Osteoblast (primary cell): ENCODE data around the gene HACD3. TPM values are rescaled to one million over a fixed set of nuclear protein-coding genes. Genes with fewer than 3 reads are reported as not detected.

Source experiments
- DNase-seq: peaks from one replicate; pipeline ENCODE4 v3.0.0; 2011; ENCODE audit warnings: low spot score, mixed read lengths; ENCODE audit not compliant: insufficient read length; ENCODE audit errors: missing footprints
- H2AFZ ChIP-seq: 2 replicates; pipeline ENCODE4 v1.6.0; 2011; ENCODE audit warnings: mild to moderate bottlenecking, low read length
- H3K27ac ChIP-seq: 2 replicates; pipeline ENCODE4 v1.5.1; 2011; ENCODE audit warnings: mild to moderate bottlenecking, low read depth, low read length, moderate library complexity
- H3K27me3 ChIP-seq: 2 replicates; pipeline ENCODE4 v1.6.0; 2012; ENCODE audit warnings: mild to moderate bottlenecking, control low read depth, inconsistent platforms, low read length, moderate library complexity; ENCODE audit not compliant: insufficient read depth
- H3K36me3 ChIP-seq: 2 replicates; pipeline ENCODE4 v1.5.1; 2011; ENCODE audit warnings: mild to moderate bottlenecking, low read length, control low read depth, moderate library complexity; ENCODE audit not compliant: insufficient read depth
- H3K4me1 ChIP-seq: 2 replicates; pipeline ENCODE4 v1.5.1; 2011; ENCODE audit warnings: mild to moderate bottlenecking, low read length, control low read depth, moderate library complexity; ENCODE audit not compliant: insufficient read depth
- H3K4me2 ChIP-seq: 2 replicates; pipeline ENCODE4 v1.6.0; 2011; ENCODE audit warnings: mild to moderate bottlenecking, low read length; ENCODE audit not compliant: insufficient read depth
- H3K4me3 ChIP-seq: fragments of 200-600 bp; sonication (generic); 3 replicates; pipeline ENCODE4 v1.5.1; 2012; ENCODE audit warnings: mild to moderate bottlenecking, low read length, inconsistent platforms; ENCODE audit not compliant: insufficient read depth
- H3K79me2 ChIP-seq: 2 replicates; pipeline ENCODE4 v1.6.0; 2012; ENCODE audit warnings: mild to moderate bottlenecking, low read length, control low read depth, inconsistent platforms; ENCODE audit not compliant: insufficient read depth
- H3K9me3 ChIP-seq: 2 replicates; pipeline ENCODE4 v1.5.1; 2011; ENCODE audit warnings: low read depth, low read length, control low read depth
- H4K20me1 ChIP-seq: 2 replicates; pipeline ENCODE4 v1.6.0; 2012; ENCODE audit warnings: mild to moderate bottlenecking, low read length, control low read depth; ENCODE audit not compliant: insufficient read depth
- total RNA-seq: library from RNA; depleted of rRNA; stranded (reverse); fragments of >200 nt; gene quantifications from 2 replicates; pipeline ENCODE4 v1.2.3, GENCODE V29; 2012
- TF ChIP-seq, protein P1 (sequence below): IDR thresholded peaks from 2 replicates; pipeline ENCODE4 v1.5.1; 2011; ENCODE audit warnings: mild to moderate bottlenecking, low read depth, low read length, moderate library complexity; ENCODE audit errors: extremely low read depth

HACD3 gene, protein sequence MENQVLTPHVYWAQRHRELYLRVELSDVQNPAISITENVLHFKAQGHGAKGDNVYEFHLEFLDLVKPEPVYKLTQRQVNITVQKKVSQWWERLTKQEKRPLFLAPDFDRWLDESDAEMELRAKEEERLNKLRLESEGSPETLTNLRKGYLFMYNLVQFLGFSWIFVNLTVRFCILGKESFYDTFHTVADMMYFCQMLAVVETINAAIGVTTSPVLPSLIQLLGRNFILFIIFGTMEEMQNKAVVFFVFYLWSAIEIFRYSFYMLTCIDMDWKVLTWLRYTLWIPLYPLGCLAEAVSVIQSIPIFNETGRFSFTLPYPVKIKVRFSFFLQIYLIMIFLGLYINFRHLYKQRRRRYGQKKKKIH
- 75.3 and 79.6 TPM in 2 replicates for total RNA-seq

DNA sequence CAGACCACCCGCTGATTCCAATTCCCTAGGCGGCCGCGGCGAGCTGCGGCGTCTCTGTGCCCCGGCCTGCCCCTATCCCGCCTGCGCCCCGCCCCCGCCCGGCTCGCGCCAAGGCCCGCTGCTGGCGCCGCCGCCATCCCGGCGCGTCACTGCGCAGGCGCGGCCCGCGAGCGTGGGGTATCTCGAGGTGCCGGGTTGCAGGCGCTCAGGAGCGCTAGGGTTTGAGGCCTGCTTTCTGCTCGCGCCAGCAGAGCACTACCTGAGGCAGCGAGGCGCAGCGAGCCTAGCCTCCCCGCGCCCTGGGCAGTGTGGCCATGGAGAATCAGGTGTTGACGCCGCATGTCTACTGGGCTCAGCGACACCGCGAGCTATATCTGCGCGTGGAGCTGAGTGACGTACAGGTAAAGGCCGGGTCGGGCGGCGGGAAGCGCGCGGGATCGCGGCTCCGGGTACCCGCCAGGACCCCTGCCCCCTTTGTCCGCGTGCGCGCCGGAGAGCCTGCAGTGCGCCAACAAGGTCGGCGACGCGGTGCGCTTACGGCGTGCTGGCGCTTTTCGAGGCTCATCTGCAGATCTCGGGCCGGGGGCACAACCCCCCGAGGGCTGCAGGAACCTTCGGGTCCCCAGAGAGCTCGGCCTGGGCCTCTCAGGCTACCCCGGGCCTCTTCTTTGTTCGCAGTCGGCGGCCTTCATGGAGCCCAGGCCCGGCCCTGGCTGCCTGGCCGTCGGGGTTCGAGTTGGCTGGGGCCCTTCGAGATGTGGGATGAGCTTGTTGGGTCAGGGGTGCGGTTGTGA, at the start of gene HACD3:
TSS of gene HACD3 (plus strand) at position 146 of the 794 bp plus-strand sequence. CDS start at position 315, 169 bp downstream.
- Histone ChIP-seq H3K9me3 (no peaks in the 10 kb centered on the region), H3K4me3 (peak within 1 kb of the TSS; percentile 93), H2AFZ (peak within 1 kb of the TSS; percentile 96), H3K4me2 (peak within 1 kb of the TSS; percentile 87), H4K20me1 (peaks cover 34% of the 10 kb centered on the region), H3K27me3 (no peaks in the 10 kb centered on the region), H3K79me2 (peaks cover 52% of the 10 kb centered on the region), H3K4me1 (peaks cover 17% of the 10 kb centered on the region), H3K27ac (peak within 1 kb of the TSS; percentile 58), H3K36me3 (no peaks in the 10 kb centered on the region)
- TF ChIP-seq, protein P1, sequence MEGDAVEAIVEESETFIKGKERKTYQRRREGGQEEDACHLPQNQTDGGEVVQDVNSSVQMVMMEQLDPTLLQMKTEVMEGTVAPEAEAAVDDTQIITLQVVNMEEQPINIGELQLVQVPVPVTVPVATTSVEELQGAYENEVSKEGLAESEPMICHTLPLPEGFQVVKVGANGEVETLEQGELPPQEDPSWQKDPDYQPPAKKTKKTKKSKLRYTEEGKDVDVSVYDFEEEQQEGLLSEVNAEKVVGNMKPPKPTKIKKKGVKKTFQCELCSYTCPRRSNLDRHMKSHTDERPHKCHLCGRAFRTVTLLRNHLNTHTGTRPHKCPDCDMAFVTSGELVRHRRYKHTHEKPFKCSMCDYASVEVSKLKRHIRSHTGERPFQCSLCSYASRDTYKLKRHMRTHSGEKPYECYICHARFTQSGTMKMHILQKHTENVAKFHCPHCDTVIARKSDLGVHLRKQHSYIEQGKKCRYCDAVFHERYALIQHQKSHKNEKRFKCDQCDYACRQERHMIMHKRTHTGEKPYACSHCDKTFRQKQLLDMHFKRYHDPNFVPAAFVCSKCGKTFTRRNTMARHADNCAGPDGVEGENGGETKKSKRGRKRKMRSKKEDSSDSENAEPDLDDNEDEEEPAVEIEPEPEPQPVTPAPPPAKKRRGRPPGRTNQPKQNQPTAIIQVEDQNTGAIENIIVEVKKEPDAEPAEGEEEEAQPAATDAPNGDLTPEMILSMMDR: no peak
- DNase-seq: peak; percentile 97

DNA sequence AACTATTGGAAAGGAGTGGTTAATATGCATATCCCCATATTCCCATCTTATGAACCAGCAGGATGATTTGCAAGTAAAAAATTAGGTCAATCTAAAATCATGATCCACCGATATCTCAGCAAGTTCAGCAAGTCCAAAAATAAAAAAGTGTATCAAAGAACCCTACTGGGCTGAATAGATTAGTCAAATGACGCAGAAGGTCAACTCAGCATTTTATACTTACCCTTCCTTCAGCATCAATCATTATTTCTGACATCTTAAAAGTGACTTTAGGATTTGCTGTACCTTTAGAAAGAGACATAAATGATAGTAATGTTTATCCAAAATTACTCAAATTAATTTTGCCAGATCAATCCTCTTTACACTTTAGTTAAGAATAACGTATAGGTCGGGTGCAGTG, 45.4 kb upstream of the HACD3 start:
- no peaks in the 10 kb centered on the region for H3K79me2 ChIP-seq
- H2AFZ ChIP-seq: no peak overlapping the region
- no peaks in the 10 kb centered on the region for H3K9me3 ChIP-seq
- no peaks in the 10 kb centered on the region for H3K4me1 ChIP-seq
- H3K4me3 ChIP-seq: no peak overlapping the region
- H3K27me3 ChIP-seq: no peaks in the 10 kb centered on the region
- H3K36me3 ChIP-seq: peaks cover 61% of the 10 kb centered on the region
- H3K4me2 ChIP-seq: no peak overlapping the region
- no peak for DNase-seq
- no peak overlapping the region for H3K27ac ChIP-seq
- TF ChIP-seq, protein P1: no peak
- H4K20me1 ChIP-seq: no peaks in the 10 kb centered on the region

DNA sequence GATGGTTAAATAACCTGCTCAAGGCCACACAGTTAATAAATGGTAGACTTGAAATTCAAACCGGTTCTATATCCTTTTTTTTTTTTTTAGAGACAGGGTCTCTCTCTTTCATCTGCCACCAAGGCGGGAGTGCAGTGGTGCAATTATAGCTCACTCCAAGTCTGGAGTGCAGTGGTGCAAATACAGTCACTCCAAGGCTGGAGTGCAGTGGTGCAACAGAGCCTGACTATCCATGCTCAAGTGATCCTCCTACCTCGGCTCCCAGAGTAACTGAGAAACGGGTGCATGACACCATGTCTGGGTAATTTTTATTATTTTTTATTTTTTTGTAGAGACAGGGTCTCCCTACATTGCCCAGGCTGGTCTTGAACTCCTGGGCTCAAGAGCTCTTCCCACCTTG, 36.2 kb upstream of the HACD3 start:
- H3K79me2 ChIP-seq: peaks cover 9% of the 10 kb centered on the region
- peaks cover 3% of the 10 kb centered on the region for H4K20me1 ChIP-seq
- no peaks in the 10 kb centered on the region for H3K27me3 ChIP-seq
- peaks cover 48% of the 10 kb centered on the region for H3K36me3 ChIP-seq
- no peak overlapping the region for H2AFZ ChIP-seq
- no peak overlapping the region for H3K4me3 ChIP-seq
- TF ChIP-seq, protein P1: no peak
- no peak overlapping the region for H3K4me2 ChIP-seq
- DNase-seq: no peak
- no peaks in the 10 kb centered on the region for H3K4me1 ChIP-seq
- H3K9me3 ChIP-seq: no peaks in the 10 kb centered on the region
- no peak overlapping the region for H3K27ac ChIP-seq

DNA sequence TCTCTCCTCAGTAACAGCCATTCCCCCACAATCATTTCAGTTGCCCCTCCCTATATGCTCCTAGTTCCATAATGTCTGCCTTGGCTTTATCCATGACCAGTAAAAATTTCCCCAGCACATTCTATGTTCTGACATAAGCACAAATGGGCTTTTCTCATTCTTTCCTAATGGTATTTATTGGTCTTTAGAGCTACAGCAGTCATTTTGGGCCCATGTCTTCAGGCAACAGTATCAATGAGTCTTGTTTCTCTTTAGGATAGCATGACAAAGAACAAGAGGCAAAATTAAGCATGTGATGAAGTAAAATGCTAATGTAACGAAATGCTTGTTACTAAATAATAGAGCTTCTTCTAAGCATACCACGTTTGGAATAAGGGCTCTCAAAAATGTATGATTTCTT, 20.9 kb upstream of the HACD3 start:
- no peak overlapping the region for H3K27ac ChIP-seq
- H3K4me1 ChIP-seq: peaks cover 8% of the 10 kb centered on the region
- no peak overlapping the region for H2AFZ ChIP-seq
- no peaks in the 10 kb centered on the region for H4K20me1 ChIP-seq
- H3K4me3 ChIP-seq: no peak overlapping the region
- no peak overlapping the region for H3K4me2 ChIP-seq
- H3K79me2 ChIP-seq: peaks cover 27% of the 10 kb centered on the region
- no peak for DNase-seq
- H3K36me3 ChIP-seq: peaks cover 61% of the 10 kb centered on the region
- TF ChIP-seq, protein P1: no peak
- H3K9me3 ChIP-seq: no peaks in the 10 kb centered on the region
- no peaks in the 10 kb centered on the region for H3K27me3 ChIP-seq
